ENCODE data around the gene ZNF850. TPM values are rescaled to one million over a fixed set of nuclear protein-coding genes. Genes with fewer than 3 reads are reported as not detected.

The ZNF850 gene
- total and polyA plus RNA-seq, 9 of the 15 experiments (the other 6 are each of a cell fraction or from before 2014, with no cell fraction given), result 1.2 to 13.0 (median 5.9) TPM

DNA sequence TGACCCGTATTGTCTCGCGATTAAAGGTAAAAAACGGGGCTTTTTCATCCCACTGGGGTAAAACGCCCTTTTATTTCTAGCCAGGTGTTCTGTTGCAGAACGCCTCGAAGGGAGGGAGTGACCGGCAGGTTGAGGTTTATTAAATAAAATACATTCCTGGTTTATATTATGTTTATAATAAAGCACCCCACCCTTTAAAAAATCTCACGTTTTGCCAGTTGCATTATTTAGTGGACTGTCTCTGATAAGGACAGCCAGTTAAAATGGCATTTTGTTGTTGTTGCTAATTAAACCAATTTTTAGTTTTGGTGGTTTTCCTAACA lies 25.1 kb upstream of the ZNF850 start:
- no TSS peak for BruUV-seq (replicated peaks)
- no peak overlapping the region for H3K4me2 ChIP-seq (ENCODE audit: insufficient read depth, low read length)
- H3K79me2 ChIP-seq (ENCODE audit: control insufficient read depth, insufficient read depth, low read length), result no peaks in the 10 kb centered on the region
- no peak overlapping the region for H3K27ac ChIP-seq (ENCODE audit: extremely low read depth, low read depth, low read length)
- H3K27me3 ChIP-seq (ENCODE audit: control insufficient read depth in 2 of 2, insufficient read depth in 2 of 2, low read length in 2 of 2), result no peaks in the 10 kb centered on the region
- in situ Hi-C loops (cut with MboI) (no loop called here), intact Hi-C loops (cut with micrococcal nuclease) (no loop called here)
- POLR2A ChIA-PET, result no interaction called here
- no peaks in the 10 kb centered on the region for H3K36me3 ChIP-seq (ENCODE audit: control insufficient read depth, insufficient read depth, low read length)
- no peaks in the 10 kb centered on the region for H4K20me1 ChIP-seq (replicated peaks; ENCODE audit: control insufficient read depth, insufficient read depth, low read length)
- H3K9ac ChIP-seq (ENCODE audit: insufficient read depth in 1 of 2, low read depth in 2 of 2, low read length in 2 of 2), result no peak overlapping the region
- no peak for DNase-seq (ENCODE audit: extremely low read depth in 1 of 4, low spot score in 3 of 4)
- no peak for TF ChIP-seq TBP (optimal IDR thresholded peaks at IDR 0.05; ENCODE audit: low read depth, low read length)
- CTCF ChIA-PET (ENCODE audit: low intra/inter-chr PET ratio), result no interaction called here
- H2AFZ ChIP-seq (ENCODE audit: low read depth, low read length), result no peak overlapping the region
- H3K4me3 ChIP-seq, result no peak overlapping the region
- H3K9me1 ChIP-seq (ENCODE audit: control insufficient read depth, insufficient read depth, low read length), result no peaks in the 10 kb centered on the region
- no peak for FAIRE-seq
- H3K9me3 ChIP-seq (replicated peaks; ENCODE audit: control insufficient read depth, insufficient read depth, low read depth, low read length), result no peaks in the 10 kb centered on the region
- no peaks in the 10 kb centered on the region for H3K4me1 ChIP-seq (replicated peaks in 1 of 2; ENCODE audit: control insufficient read depth in 2 of 2, insufficient read depth in 2 of 2, low read length in 2 of 2)
- 2% methylated on average over 9 of the region's 9 CpGs for WGBS (ENCODE audit: insufficient coverage, low coverage, missing lambda C conversion rate)
- ATAC-seq, result no peak

DNA sequence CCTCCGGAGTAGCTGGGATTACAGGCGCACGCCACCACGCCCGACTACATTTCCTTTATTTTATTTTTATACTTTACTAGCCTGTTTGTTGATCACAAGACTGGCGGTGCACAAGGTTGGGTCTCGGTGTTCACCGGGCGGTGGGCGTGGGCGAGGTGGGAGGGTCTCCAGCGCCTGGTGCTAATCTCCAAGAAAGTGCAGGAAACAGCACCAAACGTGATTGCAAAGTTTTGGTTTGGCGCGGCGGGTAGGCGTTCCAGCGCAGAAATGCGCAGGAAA lies 24.0 kb upstream of the ZNF850 start:
- H3K9me1 ChIP-seq (ENCODE audit: control insufficient read depth, insufficient read depth, low read length), result no peaks in the 10 kb centered on the region
- H4K20me1 ChIP-seq (replicated peaks; ENCODE audit: control insufficient read depth, insufficient read depth, low read length), result no peaks in the 10 kb centered on the region
- no peak overlapping the region for H3K9ac ChIP-seq (ENCODE audit: insufficient read depth in 1 of 2, low read depth in 2 of 2, low read length in 2 of 2)
- ATAC-seq (no peak), DNase-seq (ENCODE audit: extremely low read depth in 1 of 4, low spot score in 3 of 4) (no peak), FAIRE-seq (no peak)
- intact Hi-C loops (cut with micrococcal nuclease) (no loop called here), in situ Hi-C loops (cut with MboI) (no loop called here)
- H3K4me3 ChIP-seq, result no peak overlapping the region
- no peak overlapping the region for H3K27ac ChIP-seq (ENCODE audit: extremely low read depth, low read depth, low read length)
- H3K9me3 ChIP-seq (replicated peaks; ENCODE audit: control insufficient read depth, insufficient read depth, low read depth, low read length), result no peaks in the 10 kb centered on the region
- WGBS (ENCODE audit: insufficient coverage, low coverage, missing lambda C conversion rate), result 28% methylated on average over 16 of the region's 19 CpGs
- H3K36me3 ChIP-seq (ENCODE audit: control insufficient read depth, insufficient read depth, low read length), result no peaks in the 10 kb centered on the region
- no peaks in the 10 kb centered on the region for H3K4me1 ChIP-seq (replicated peaks in 1 of 2; ENCODE audit: control insufficient read depth in 2 of 2, insufficient read depth in 2 of 2, low read length in 2 of 2)
- no TSS peak for BruUV-seq (replicated peaks)
- ChIA-PET POLR2A (no interaction called here), CTCF (ENCODE audit: low intra/inter-chr PET ratio) (no interaction called here)
- no peaks in the 10 kb centered on the region for H3K27me3 ChIP-seq (ENCODE audit: control insufficient read depth in 2 of 2, insufficient read depth in 2 of 2, low read length in 2 of 2)
- H3K4me2 ChIP-seq (ENCODE audit: insufficient read depth, low read length), result no peak overlapping the region
- no peak overlapping the region for H2AFZ ChIP-seq (ENCODE audit: low read depth, low read length)
- no peaks in the 10 kb centered on the region for H3K79me2 ChIP-seq (ENCODE audit: control insufficient read depth, insufficient read depth, low read length)
- TF ChIP-seq SRSF3 (IDR thresholded peaks at IDR 0.05; ENCODE audit: insufficient read depth, low read length), result no peak
- no peak for TF ChIP-seq FOXA3 (CRISPR knock-in tag; conservative IDR thresholded peaks at IDR 0.05 in 1 of 2, IDR thresholded peaks at IDR 0.05 in 1 of 2)
- TF ChIP-seq TCF7L2 (IDR thresholded peaks at IDR 0.05; ENCODE audit: low read depth, low read length), result no peak
- no peak for TF ChIP-seq RBM39 (optimal IDR thresholded peaks at IDR 0.05; ENCODE audit: low read depth, low read length)
- TF ChIP-seq CBX3 (IDR thresholded peaks at IDR 0.05; ENCODE audit: borderline replicate concordance in 1 of 2, low read length in 2 of 2), result no peak
- no peak for TF ChIP-seq CREB3L1 (IDR thresholded peaks at IDR 0.05; ENCODE audit: borderline replicate concordance, low read depth)
- TF ChIP-seq TEAD4 (IDR thresholded peaks at IDR 0.05; ENCODE audit: low read length), result no peak
- no peak for TF ChIP-seq TEAD4 (CRISPR knock-in tag; IDR thresholded peaks at IDR 0.05; ENCODE audit: borderline replicate concordance)
- TF ChIP-seq ZBTB1 (CRISPR knock-in tag; IDR thresholded peaks at IDR 0.05; ENCODE audit: borderline replicate concordance, low read depth), result no peak
- no peak for TF ChIP-seq MYBL2 (IDR thresholded peaks at IDR 0.05; ENCODE audit: low read depth)
- no peak for TF ChIP-seq MYBL2 (CRISPR knock-in tag; IDR thresholded peaks at IDR 0.05; ENCODE audit: borderline replicate concordance)
- no peak for TF ChIP-seq ATF6 (CRISPR knock-in tag; IDR thresholded peaks at IDR 0.05)
- TF ChIP-seq CBX2 (IDR thresholded peaks at IDR 0.05; ENCODE audit: insufficient read depth, low read length, poor library complexity, severe bottlenecking), result no peak

Data from K562 (cell line).